K562 (cell line): ENCODE measurements around the gene POLR2C. TPM values are rescaled to one million over a fixed set of nuclear protein-coding genes. Genes with fewer than 3 reads are reported as not detected.
A peak's percentile ranks its signal among the peaks of the same experiment; 100 is the strongest.

ENCODE experiments used
- ATAC-seq: fragments of 200-7000 bp; cut with Tn5 transposase; 3 replicates; pipeline ENCODE4 v1.9.1; 2020; ENCODE audit warnings: moderate library complexity
- BruUV-seq: library from RNA; stranded (reverse); fragments of 400-500 nt; replicated peaks from 2 replicates; lab custom pipeline; 2021; lab: Mats Ljungman, UMichigan
- CTCF ChIA-PET: fragments of 300-600 bp; formaldehyde crosslinking; extraction: SDS; loops from one replicate; lab custom pipeline; 2021; ENCODE audit warnings: low intra/inter-chr PET ratio; lab: Yijun Ruan, JAX
- POLR2A ChIA-PET: fragments of 300-600, 350-650 bp; sonication (Branson Sonifier 250); formaldehyde crosslinking; extraction: SDS; loops from one replicate; lab custom pipeline; 2021; ENCODE audit warnings: antibody characterized with exemption, inconsistent platforms; lab: Yijun Ruan, JAX
- DNase-seq, 4 experiments: peaks; one replicate each; pipeline versions ENCODE4 v3.0.0 to v3.0.0-alpha.2; 2011 to 2018; ENCODE audit warnings: low spot score in 3 of 4, mixed read lengths in 3 of 4; ENCODE audit errors: extremely low read depth in 1 of 4
- FAIRE-seq: peaks from 2 replicates; lab custom pipeline; 2011; peaks lifted over from hg19 to GRCh38; lab: Jason Lieb, UNC
- H2AFZ ChIP-seq: 2 replicates; pipeline ENCODE4 v1.6.0; 2011; ENCODE audit warnings: low read depth, low read length, control low read depth, inconsistent platforms
- H3K27ac ChIP-seq: fragments of 200-600 bp; 3 replicates; pipeline ENCODE4 v1.8.0; 2011; ENCODE audit warnings: low read depth, mild to moderate bottlenecking, control low read depth, inconsistent platforms, low read length, moderate library complexity, mixed read lengths; ENCODE audit errors: extremely low read depth
- H3K27me3 ChIP-seq, 2 experiments: fragments of 300-600 bp in 1 of 2; 2 replicates in 1 of 2; 3 replicates in 1 of 2; pipeline versions ENCODE4 v1.6.0 to v1.8.0; 2011; ENCODE audit warnings: inconsistent platforms in 2 of 2, low read length in 2 of 2, mild to moderate bottlenecking in 1 of 2, mixed read lengths in 1 of 2, moderate library complexity in 1 of 2; ENCODE audit not compliant: control insufficient read depth in 2 of 2, insufficient read depth in 2 of 2
- H3K36me3 ChIP-seq: fragments of 300-600 bp; 3 replicates; pipeline ENCODE4 v1.8.0; 2011; ENCODE audit warnings: mild to moderate bottlenecking, low read length, inconsistent platforms; ENCODE audit not compliant: control insufficient read depth, insufficient read depth
- H3K4me1 ChIP-seq, 2 experiments: fragments of 200-600 bp in 1 of 2; replicated peaks in 1 of 2; 2 replicates in 1 of 2; 3 replicates in 1 of 2; pipeline versions ENCODE4 v1.5.1 to v1.8.0; 2011; ENCODE audit warnings: inconsistent platforms in 2 of 2, low read length in 2 of 2, mild to moderate bottlenecking in 1 of 2, mixed read lengths in 1 of 2, moderate library complexity in 1 of 2; ENCODE audit not compliant: control insufficient read depth in 2 of 2, insufficient read depth in 2 of 2
- H3K4me2 ChIP-seq: 2 replicates; pipeline ENCODE4 v1.6.1; 2011; ENCODE audit warnings: low read length, control low read depth, inconsistent platforms, mixed read lengths; ENCODE audit not compliant: insufficient read depth
- H3K4me3 ChIP-seq: fragments of 200-600 bp; sonication (generic), shearing (Covaris generic); 2 replicates; pipeline ENCODE4 v1.5.1; 2016; ENCODE audit warnings: control low read depth, inconsistent platforms
- H3K79me2 ChIP-seq: fragments of 200-600 bp; 3 replicates; pipeline ENCODE4 v1.8.0; 2011; ENCODE audit warnings: low read length, inconsistent platforms; ENCODE audit not compliant: control insufficient read depth, insufficient read depth
- H3K9ac ChIP-seq, 2 experiments: 2 replicates each; pipeline versions ENCODE4 v1.6.0 to v1.6.1; 2011; ENCODE audit warnings: low read depth in 2 of 2, low read length in 2 of 2, control low read depth in 1 of 2, inconsistent platforms in 1 of 2, mild to moderate bottlenecking in 1 of 2, mixed read lengths in 1 of 2; ENCODE audit not compliant: insufficient read depth in 1 of 2
- H3K9me1 ChIP-seq: one replicate; pipeline ENCODE4 v1.6.0; 2011; ENCODE audit warnings: inconsistent platforms, mild to moderate bottlenecking, low read length, moderate library complexity; ENCODE audit not compliant: control insufficient read depth, insufficient read depth
- H3K9me3 ChIP-seq: replicated peaks from 2 replicates; pipeline ENCODE4 v1.5.1; 2011; ENCODE audit warnings: low read depth, low read length, inconsistent platforms; ENCODE audit not compliant: control insufficient read depth, insufficient read depth
- H4K20me1 ChIP-seq: replicated peaks from 2 replicates; pipeline ENCODE4 v1.6.1; 2011; ENCODE audit warnings: low read length, inconsistent platforms, mixed read lengths; ENCODE audit not compliant: control insufficient read depth, insufficient read depth
- CEBPG ChIP-seq, 3 experiments: fragments of 200-800 bp in 1 of 3; sonication (Bioruptor generic) in 1 of 3; sonication (generic) in 1 of 3; formaldehyde crosslinking in 1 of 3; IDR thresholded peaks in 2 of 3; conservative IDR thresholded peaks in 1 of 3; 2 replicates each; pipeline versions ENCODE4 v1.6.1 to v1.8.0; 2016 to 2022; ENCODE audit warnings: missing compliant biosample characterization in 2 of 3, missing genetic modification characterization in 2 of 3, mild to moderate bottlenecking in 1 of 3, missing genetic modification reagents in 1 of 3
- CREM ChIP-seq: IDR thresholded peaks from 2 replicates; pipeline ENCODE4 v1.6.1; 2014; ENCODE audit warnings: antibody characterized with exemption, low read depth
- ESRRA ChIP-seq: fragments of 450-650 bp; IDR thresholded peaks from 2 replicates; pipeline ENCODE4 v1.6.1; 2014; ENCODE audit warnings: low read depth, mild to moderate bottlenecking, moderate library complexity, borderline replicate concordance
- HNRNPH1 ChIP-seq: fragments of 200-400 bp; formaldehyde crosslinking; optimal IDR thresholded peaks from 2 replicates; pipeline ENCODE3; 2017; ENCODE audit warnings: low read depth, mild to moderate bottlenecking, low read length, moderate library complexity
- HNRNPL ChIP-seq: fragments of 200-400 bp; formaldehyde crosslinking; IDR thresholded peaks from 2 replicates; pipeline ENCODE4 v1.6.1; 2017; ENCODE audit warnings: low read depth, mild to moderate bottlenecking, low read length
- JUND ChIP-seq, 2 experiments: IDR thresholded peaks; 2 replicates in 1 of 2; 3 replicates in 1 of 2; pipeline ENCODE4 v1.6.1; 2011; ENCODE audit warnings: borderline replicate concordance in 2 of 2, low read depth in 2 of 2, low read length in 2 of 2, improper control_type of control experiment in 1 of 2, missing biosample characterization in 1 of 2, missing genetic modification characterization in 1 of 2, missing genetic modification reagents in 1 of 2
- MXD1 ChIP-seq: fragments of 250-450 bp; sonication (Bioruptor Pico); IDR thresholded peaks from 2 replicates; pipeline ENCODE4 v1.8.0; 2021; ENCODE audit warnings: borderline replicate concordance, mild to moderate bottlenecking, moderate library complexity; ENCODE audit not compliant: poor library complexity, severe bottlenecking
- RFX7 ChIP-seq: fragments of 250-450 bp; sonication (Bioruptor Pico); IDR thresholded peaks from 2 replicates; pipeline ENCODE4 v1.5.1; 2021; ENCODE audit warnings: mild to moderate bottlenecking
- SNIP1 ChIP-seq: fragments of 450-650 bp; IDR thresholded peaks from 2 replicates; pipeline ENCODE4 v1.7.1; 2017; ENCODE audit warnings: low read depth, mild to moderate bottlenecking
- SPI1 ChIP-seq: IDR thresholded peaks from 2 replicates; pipeline ENCODE4 v1.6.1; 2011; ENCODE audit warnings: low read depth, low read length, control low read depth, borderline replicate concordance
- SUPT5H ChIP-seq: fragments of 450-650 bp; IDR thresholded peaks from 2 replicates; pipeline ENCODE4 v1.6.1; 2016
- XRCC4 ChIP-seq: IDR thresholded peaks from one replicate; pipeline ENCODE4 v1.6.1; 2011; ENCODE audit not compliant: insufficient read depth, insufficient read length; ENCODE audit errors: extremely low read depth
- ZNF347 ChIP-seq: fragments of 450-650 bp; formaldehyde crosslinking; IDR thresholded peaks from 2 replicates; pipeline ENCODE4 v1.4.0; 2020; ENCODE audit warnings: low read depth, mild to moderate bottlenecking, moderate library complexity
- ZNF445 ChIP-seq: fragments of 250-450 bp; sonication (Bioruptor Pico); IDR thresholded peaks from 2 replicates; pipeline ENCODE4 v1.4.0; 2020; ENCODE audit warnings: low read depth, mild to moderate bottlenecking, moderate library complexity
- WGBS: fragments of 100-300 bp; shearing (Covaris generic); methylation state at CpG from one replicate; pipeline ENCODE4 v1.1.6; 2016; ENCODE audit warnings: low coverage, mixed read lengths; ENCODE audit not compliant: insufficient coverage; ENCODE audit errors: missing lambda C conversion rate; 5-methylcytosine and 5-hydroxymethylcytosine counted together
- in situ Hi-C: fragments of 300-500 bp; cut with MboI; formaldehyde crosslinking; loops from 4 replicates; pipeline ENCODE4 v1.15.0; 2018; ENCODE audit warnings: inconsistent platforms, mixed read lengths
- intact Hi-C: fragments of 100-400 bp; cut with micrococcal nuclease; formaldehyde crosslinking; loops from 2 replicates; pipeline ENCODE4 v1.14.2; 2022
- polyA plus RNA-seq, 8 experiments: library from polyadenylated mRNA; depleted of rRNA in 4 of 8; stranded (reverse) in 5 of 8; unstranded in 3 of 8; fragments of >200 nt; fragmentation: Nextera tagmentation in 2 of 8; fragmentation: Illumina TruSeq in 1 of 8; extraction: Ambion mirVana in 2 of 8; extraction: Trizol in 1 of 8; gene quantifications; 2 replicates each; pipeline versions ENCODE4 v1.2.1 to v1.2.3, GENCODE V29; 2011 to 2014; ENCODE audit warnings: inconsistent platforms in 1 of 8, missing spikeins in 1 of 8
- total RNA-seq, 7 experiments: library from RNA; depleted of rRNA in 6 of 7; stranded (reverse); fragments of >200 nt in 6 of 7; fragmentation: Illumina TruSeq in 2 of 7; extraction: Trizol in 2 of 7; gene quantifications; 2 replicates each; pipeline versions ENCODE4 v1.2.1 to v1.2.3, GENCODE V29; 2011 to 2021; ENCODE audit warnings: low replicate concordance in 1 of 7

POLR2C gene
- total and polyA plus RNA-seq, 9 of the 15 experiments (the other 6 are each of a cell fraction or from before 2014, with no cell fraction given): 70.3 to 163 (median 92.3) TPM

GRCh38 chr16:57478396-57479204 lies 16.1 kb downstream of the POLR2C start (continued):
- TF ChIP-seq CEBPG (CRISPR knock-in tag; IDR thresholded peaks at IDR 0.05) (no peak), CEBPG (tag; conservative IDR thresholded peaks at IDR 0.05 in 1 of 2, IDR thresholded peaks at IDR 0.05 in 1 of 2) (no peak)
- TF ChIP-seq, all 486 proteins: peak for 0

DNA sequence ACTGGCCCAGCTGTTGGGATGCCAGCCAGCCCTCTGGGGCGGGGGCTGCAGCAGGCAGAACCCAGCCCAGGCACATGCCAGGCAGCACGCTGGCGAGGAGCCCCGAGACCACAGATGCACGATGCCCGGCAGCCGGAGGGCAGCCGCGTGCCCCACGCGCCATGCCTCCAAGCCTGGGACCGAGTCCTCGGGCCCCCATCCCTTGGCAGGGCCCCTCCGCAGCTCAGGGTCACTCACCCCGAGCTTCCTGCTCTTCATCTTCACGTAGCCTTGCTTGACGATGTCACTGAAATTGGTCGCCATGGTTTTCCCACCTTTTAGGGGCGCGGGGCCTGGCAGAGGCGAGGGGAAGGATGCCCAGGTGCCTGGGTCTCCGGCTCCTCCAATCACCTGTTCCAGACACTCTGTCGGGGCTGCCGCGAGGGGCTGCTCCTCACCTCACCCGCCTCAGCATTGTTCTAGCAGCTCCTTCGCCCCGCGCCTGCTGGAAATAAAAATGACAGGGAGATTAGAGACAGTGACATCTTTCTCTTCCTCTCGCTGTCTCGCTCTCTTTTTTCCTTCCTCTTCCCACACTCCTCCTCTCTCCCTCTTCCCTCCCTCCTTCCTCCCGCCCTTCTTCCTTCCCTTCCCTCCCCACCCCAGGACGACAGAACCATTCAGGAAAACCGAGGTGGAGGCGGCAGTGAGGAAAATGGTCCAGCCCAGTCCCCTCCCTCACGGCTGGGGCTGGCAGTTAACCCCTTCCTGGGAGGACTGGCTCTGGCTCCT lies 16.9 kb downstream of the POLR2C start:
- H2AFZ ChIP-seq: peak overlapping the region; percentile 80
- H4K20me1 ChIP-seq: no peaks in the 10 kb centered on the region
- no peaks in the 10 kb centered on the region for H3K9me1 ChIP-seq
- H3K79me2 ChIP-seq: no peaks in the 10 kb centered on the region
- no peaks in the 10 kb centered on the region for H3K27me3 ChIP-seq
- 0 out of 3 replicates have a peak, but pooled peaks cover 3% of the 10 kb centered on the region for H3K36me3 ChIP-seq
- H3K9me3 ChIP-seq: no peaks in the 10 kb centered on the region
- H3K4me2 ChIP-seq: peak overlapping the region; percentile 58
- H3K27ac ChIP-seq: no peak overlapping the region
- ChIA-PET CTCF (no interaction called here), POLR2A (interaction anchor here (0.7 to 1.1 kb wide), 2 partner anchors 17 to 49 kb away, joined by 3 to 6 read pairs; partner anchors contain the start of gene POLR2C)
- BruUV-seq: no TSS peak
- ATAC-seq: no peak
- no peak for FAIRE-seq
- H3K9ac ChIP-seq: peak overlapping the region; percentile 26 to 83; a peak in 2 of 4 replicates
- peaks cover 27 to 59% of the 10 kb centered on the region in 2 experiments for H3K4me1 ChIP-seq
- intact Hi-C loops (no loop called here), in situ Hi-C loops (loop anchor here (5.0 kb wide), 1 partner anchor 38 kb away; no protein-coding TSS in a partner anchor)
- H3K4me3 ChIP-seq: no peak overlapping the region
- peak in 1 of 4 experiments; percentile 23 for DNase-seq
- WGBS: 80% methylated on average over 27 of the region's 36 CpGs
- TF ChIP-seq ZNF347 (CRISPR knock-in tag) (no peak), CREM (no peak), MXD1 (CRISPR knock-in tag) (no peak), SNIP1 (no peak), ESRRA (no peak), HNRNPH1 (no peak), JUND (IDR thresholded peaks at IDR 0.05; ENCODE audit: borderline replicate concordance, low read depth, low read length) (0 out of 2 replicates have a peak, but pooled peaks have one; percentile 21), JUND (tag; IDR thresholded peaks at IDR 0.05; ENCODE audit: borderline replicate concordance, low read depth, low read length) (no peak), XRCC4 (no peak), SPI1 (no peak), HNRNPL (peak; percentile 68; the same call in 1 of the 2 replicates), RFX7 (CRISPR knock-in tag) (no peak), ZNF445 (CRISPR knock-in tag) (no peak), SUPT5H (no peak)
